ENCODE data around the gene PYGB. TPM values are rescaled to one million over a fixed set of nuclear protein-coding genes. Genes with fewer than 3 reads are reported as not detected.

Gene PYGB
- total RNA-seq, 1 experiment from 2014 or later = 192 TPM

DNA sequence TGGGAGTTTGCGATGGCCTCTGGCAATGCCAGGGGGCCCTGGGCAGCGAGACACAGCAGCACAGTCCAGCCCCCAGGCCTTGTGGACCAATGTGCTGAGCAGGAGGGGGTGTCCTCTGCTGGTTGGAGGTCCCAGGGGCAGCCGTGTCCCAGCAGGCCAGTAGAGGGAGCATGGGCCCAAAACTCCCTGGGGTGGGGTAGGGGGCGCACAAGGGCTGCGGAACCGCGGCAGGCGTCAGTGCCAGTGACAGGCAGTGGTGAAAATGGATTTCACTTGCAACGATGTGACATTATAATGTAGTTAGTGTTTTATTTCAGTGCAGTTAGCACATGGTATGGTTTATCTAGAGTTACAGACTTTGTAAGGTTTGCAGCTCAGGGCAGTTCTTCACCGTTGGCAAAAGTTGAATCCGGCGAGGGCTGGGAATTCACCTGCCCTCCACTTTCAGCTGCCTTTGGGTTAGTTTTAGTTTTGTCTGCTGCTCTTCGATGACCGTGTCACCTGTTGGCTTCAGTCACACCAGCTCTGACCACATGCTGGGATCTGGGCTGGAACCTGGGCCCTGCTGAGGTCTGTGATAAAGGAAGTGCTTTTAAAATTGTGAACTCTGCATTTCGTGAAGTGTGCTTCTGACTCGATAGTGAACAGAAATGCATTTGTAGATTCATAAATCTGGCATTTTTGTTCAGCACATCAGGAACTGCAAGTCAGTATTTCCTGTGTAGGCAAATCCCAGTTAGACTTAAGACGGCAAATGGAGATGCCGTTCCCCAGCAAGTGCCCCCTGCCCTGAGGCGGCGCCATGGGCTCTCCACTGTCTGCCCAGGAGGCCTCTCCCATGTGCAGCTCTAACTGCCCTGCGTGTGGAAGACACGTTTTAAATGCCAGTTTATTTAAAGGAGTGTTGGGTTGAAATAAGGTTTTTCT, 46.8 kb downstream of the PYGB start:
- Histone ChIP-seq H3K36me3 (peaks cover 86% of the 10 kb centered on the region), H3K27ac (no peak overlapping the region), H3K4me1 (replicated peaks) (peaks cover 13% of the 10 kb centered on the region), H3K9me3 (replicated peaks) (no peaks in the 10 kb centered on the region), H3K27me3 (replicated peaks) (no peaks in the 10 kb centered on the region), H3K4me3 (no peak overlapping the region)
- DNase-seq (ENCODE audit: low read depth in 1 of 2, low spot score in 2 of 2) = peak; percentile 69 to 81

DNA sequence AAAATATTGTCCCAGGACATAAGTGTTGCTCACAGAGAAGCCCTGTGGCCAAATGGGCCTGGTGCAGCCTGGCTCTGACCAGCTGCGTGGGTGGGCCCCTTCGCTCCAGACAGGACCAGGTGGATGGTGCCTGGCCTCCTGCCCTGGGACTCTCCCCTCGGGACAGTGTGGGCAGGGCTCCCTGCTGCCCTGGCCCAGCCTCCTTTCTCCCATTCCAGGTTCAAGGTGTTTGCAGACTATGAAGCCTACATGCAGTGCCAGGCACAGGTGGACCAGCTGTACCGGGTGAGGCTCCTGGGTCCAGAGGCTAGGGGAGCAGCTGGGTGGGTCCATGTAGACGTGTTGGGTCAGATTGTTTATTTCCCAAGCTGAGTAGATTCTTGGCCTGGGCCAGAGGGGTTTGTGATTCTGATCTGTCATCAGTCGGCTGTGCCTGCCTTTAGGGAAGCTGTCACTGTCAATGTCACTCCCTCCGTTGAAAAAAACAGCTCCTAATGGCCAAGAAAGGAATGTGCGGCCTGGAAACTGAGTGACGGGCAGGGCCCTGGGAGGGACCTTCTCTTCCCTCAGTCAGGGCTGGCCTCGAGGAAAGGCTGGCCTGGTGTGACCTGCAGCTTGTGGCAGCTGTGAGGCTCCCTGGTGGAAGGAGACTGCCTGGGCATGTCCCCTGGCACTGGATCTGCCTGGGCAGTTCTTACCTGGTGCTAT, 47.7 kb downstream of the PYGB start:
- Histone ChIP-seq H3K4me3 (no peak overlapping the region), H3K36me3 (peaks cover 83% of the 10 kb centered on the region), H3K4me1 (replicated peaks) (peaks cover 21% of the 10 kb centered on the region), H3K9me3 (replicated peaks) (no peaks in the 10 kb centered on the region), H3K27me3 (replicated peaks) (no peaks in the 10 kb centered on the region), H3K27ac (no peak overlapping the region)
- DNase-seq (ENCODE audit: low read depth in 1 of 2, low spot score in 2 of 2) = no peak

DNA sequence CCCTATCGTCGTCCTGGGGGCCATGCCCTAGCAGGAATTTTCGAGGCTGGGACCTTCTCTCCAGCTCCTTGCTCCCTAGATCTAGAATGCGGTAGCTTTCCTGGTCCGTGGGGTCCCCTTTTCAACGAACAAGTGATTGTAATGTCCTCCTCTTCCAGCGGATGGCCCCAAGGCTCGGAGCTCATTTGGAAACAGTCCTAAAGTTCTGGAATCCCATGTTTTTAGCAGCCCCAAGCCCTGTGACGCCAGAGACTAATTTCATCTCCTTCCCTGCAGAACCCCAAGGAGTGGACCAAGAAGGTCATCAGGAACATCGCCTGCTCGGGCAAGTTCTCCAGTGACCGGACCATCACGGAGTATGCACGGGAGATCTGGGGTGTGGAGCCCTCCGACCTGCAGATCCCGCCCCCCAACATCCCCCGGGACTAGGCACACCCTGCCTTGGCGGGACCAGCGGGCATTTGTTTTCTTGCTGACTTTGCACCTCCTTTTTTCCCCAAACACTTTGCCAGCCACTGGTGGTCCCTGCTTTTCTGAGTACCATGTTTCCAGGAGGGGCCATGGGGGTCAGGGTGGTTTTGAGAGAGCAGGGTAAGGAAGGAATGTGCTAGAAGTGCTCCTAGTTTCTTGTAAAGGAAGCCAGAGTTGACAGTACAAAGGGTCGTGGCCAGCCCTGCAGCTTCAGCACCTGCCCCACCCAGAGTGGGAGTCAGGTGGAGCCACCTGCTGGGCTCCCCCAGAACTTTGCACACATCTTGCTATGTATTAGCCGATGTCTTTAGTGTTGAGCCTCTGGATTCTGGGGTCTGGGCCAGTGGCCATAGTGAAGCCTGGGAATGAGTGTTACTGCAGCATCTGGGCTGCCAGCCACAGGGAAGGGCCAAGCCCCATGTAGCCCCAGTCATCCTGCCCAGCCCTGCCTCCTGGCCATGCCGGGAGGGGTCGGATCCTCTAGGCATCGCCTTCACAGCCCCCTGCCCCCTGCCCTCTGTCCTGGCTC, 48.5 kb downstream of the PYGB start:
- Histone ChIP-seq H3K4me1 (replicated peaks) (peaks cover 23% of the 10 kb centered on the region), H3K27me3 (replicated peaks) (no peaks in the 10 kb centered on the region), H3K4me3 (no peak overlapping the region), H3K27ac (no peak overlapping the region), H3K9me3 (replicated peaks) (no peaks in the 10 kb centered on the region), H3K36me3 (peaks cover 83% of the 10 kb centered on the region)
- DNase-seq (ENCODE audit: low read depth in 1 of 2, low spot score in 2 of 2) = no peak

DNA sequence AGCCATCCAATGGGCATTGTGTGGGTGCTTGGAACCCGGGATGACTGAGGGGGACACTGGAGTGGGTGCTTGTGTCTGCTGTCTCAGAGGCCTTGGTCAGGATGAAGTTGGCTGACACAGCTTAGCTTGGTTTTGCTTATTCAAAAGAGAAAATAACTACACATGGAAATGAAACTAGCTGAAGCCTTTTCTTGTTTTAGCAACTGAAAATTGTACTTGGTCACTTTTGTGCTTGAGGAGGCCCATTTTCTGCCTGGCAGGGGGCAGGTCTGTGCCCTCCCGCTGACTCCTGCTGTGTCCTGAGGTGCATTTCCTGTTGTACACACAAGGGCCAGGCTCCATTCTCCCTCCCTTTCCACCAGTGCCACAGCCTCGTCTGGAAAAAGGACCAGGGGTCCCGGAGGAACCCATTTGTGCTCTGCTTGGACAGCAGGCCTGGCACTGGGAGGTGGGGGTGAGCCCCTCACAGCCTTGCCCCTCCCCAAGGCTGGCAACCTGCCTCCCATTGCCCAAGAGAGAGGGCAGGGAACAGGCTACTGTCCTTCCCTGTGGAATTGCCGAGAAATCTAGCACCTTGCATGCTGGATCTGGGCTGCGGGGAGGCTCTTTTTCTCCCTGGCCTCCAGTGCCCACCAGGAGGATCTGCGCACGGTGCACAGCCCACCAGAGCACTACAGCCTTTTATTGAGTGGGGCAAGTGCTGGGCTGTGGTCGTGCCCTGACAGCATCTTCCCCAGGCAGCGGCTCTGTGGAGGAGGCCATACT, 49.4 kb downstream of the PYGB start:
- Histone ChIP-seq H3K4me1 (replicated peaks) (peaks cover 23% of the 10 kb centered on the region), H3K9me3 (replicated peaks) (no peaks in the 10 kb centered on the region), H3K27me3 (replicated peaks) (no peaks in the 10 kb centered on the region), H3K36me3 (peaks cover 83% of the 10 kb centered on the region), H3K4me3 (no peak overlapping the region), H3K27ac (no peak overlapping the region)
- no peak for DNase-seq (ENCODE audit: low read depth in 1 of 2, low spot score in 2 of 2)

DNA sequence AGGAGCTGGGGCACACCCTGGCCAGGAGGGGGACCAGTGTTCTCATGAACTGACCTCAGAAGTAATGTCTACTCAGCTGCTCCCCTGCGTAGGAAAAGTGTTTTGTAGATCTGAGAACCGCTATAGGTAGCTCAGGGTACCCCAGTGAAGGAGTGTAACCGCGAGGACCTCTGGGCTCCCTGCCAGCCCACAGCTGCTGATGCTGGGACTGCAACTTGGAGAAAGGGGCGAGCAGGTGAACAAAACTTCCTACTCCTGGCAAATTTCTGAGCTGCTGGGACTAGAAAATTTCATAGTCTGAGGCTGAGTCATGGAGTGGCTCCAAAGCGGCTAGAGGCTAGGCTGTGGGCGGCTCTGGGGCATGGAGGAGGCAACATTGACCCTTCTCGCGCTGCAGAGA, 51.9 kb downstream of the PYGB start:
- H3K9me3 ChIP-seq (replicated peaks) = no peaks in the 10 kb centered on the region
- H3K27me3 ChIP-seq (replicated peaks) = no peaks in the 10 kb centered on the region
- peak overlapping the region; percentile 19 for H3K27ac ChIP-seq
- H3K4me3 ChIP-seq = no peak overlapping the region
- DNase-seq (ENCODE audit: low read depth in 1 of 2, low spot score in 2 of 2) = peak in 1 of 2 experiments; percentile 49
- H3K36me3 ChIP-seq = peaks cover 92% of the 10 kb centered on the region
- H3K4me1 ChIP-seq (replicated peaks) = peaks cover 23% of the 10 kb centered on the region

DNA sequence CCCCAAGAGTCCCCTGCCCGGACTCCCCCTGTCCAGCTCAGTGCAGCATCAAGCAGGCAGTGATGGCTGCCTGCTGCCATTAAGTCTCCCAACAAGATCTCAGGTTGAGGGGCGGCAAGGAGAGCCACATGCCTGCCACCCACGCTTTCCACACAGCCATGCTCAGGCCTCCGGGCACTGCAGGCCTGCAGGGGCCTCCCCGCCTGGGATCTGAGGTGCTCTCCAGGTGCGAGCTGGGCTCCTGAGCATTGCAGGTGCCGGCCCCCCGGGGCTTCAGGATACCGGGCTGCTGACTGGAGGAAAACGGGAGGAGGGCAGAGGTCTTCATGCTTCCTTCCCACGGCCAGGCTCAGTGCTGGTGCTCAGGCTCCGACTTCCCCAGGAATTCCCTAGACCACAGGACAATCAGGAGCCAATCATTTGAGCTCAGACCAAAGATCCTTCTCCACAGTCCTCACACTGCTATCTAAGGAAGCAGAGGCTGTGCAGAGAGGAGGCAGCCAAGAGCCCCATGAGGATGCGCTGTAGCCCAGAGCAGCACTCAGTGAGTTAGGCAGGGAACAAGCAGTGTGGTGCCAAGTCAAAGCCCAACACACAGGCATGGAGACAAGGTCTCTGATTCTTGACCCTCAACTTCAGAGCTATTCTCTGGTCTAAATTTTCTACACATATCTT, 52.7 kb downstream of the PYGB start:
- DNase-seq (ENCODE audit: low read depth in 1 of 2, low spot score in 2 of 2) = no peak
- peaks cover 17% of the 10 kb centered on the region for H3K4me1 ChIP-seq (replicated peaks)
- peaks cover 88% of the 10 kb centered on the region for H3K36me3 ChIP-seq
- H3K4me3 ChIP-seq = no peak overlapping the region
- peak overlapping the region; percentile 19; the same call in 1 of the 2 replicates for H3K27ac ChIP-seq
- H3K27me3 ChIP-seq (replicated peaks) = no peaks in the 10 kb centered on the region
- no peaks in the 10 kb centered on the region for H3K9me3 ChIP-seq (replicated peaks)

DNA sequence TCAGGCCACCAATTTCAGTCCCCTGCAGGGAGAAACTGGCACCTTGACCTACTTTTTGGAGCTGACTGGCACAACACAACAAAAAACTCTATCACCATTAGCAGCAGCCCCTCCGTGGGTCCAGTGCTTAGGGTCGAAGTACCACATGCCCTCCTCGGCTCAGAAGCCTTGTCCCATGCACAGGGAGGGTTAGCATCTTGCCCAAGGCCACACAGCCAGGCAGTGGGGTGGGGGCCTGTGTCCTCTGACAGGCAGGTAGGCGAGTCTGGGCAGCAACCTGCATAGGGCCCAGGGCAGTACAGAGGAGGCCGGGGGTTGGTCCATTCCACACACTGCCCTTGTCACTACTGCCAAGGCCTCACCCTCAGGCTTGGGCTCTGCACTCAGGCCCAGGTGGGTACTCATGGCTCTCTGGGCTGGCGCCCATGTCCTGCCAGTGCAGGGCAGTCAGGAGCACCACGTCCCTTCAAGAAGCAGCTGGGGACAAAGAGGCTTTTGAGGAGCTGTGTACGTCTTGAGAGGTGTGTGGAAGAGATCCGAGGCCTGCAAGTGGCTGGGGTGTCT, 53.6 kb downstream of the PYGB start:
- Histone ChIP-seq H3K36me3 (peaks cover 85% of the 10 kb centered on the region), H3K27ac (no peak overlapping the region), H3K9me3 (replicated peaks) (no peaks in the 10 kb centered on the region), H3K4me1 (replicated peaks) (peaks cover 13% of the 10 kb centered on the region), H3K27me3 (replicated peaks) (no peaks in the 10 kb centered on the region), H3K4me3 (no peak overlapping the region)
- no peak for DNase-seq (ENCODE audit: low read depth in 1 of 2, low spot score in 2 of 2)

DNA sequence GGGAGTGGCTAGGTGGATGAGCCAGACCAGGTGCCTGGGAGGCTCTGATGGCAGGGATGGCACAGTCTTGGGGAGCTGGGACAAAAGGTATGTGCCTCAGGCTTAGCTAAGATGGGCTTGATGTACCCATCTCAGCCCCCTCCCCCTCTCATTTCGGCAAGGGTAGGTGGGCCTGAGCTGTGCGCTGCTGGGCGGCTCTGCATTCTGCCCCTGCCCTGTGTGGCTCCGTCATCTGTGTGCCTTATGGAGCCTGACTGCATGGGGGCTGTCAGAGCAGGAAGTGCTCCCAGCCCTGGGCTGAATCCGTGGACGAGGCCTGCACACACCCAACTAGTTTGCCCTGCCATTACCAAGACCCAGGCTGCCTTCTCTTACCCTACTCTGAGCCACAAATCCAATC, 54.7 kb downstream of the PYGB start:
- no peaks in the 10 kb centered on the region for H3K27me3 ChIP-seq (replicated peaks)
- no peaks in the 10 kb centered on the region for H3K9me3 ChIP-seq (replicated peaks)
- DNase-seq (ENCODE audit: low read depth in 1 of 2, low spot score in 2 of 2) = no peak
- H3K4me3 ChIP-seq = no peak overlapping the region
- peaks cover 85% of the 10 kb centered on the region for H3K36me3 ChIP-seq
- peaks cover 13% of the 10 kb centered on the region for H3K4me1 ChIP-seq (replicated peaks)
- no peak overlapping the region for H3K27ac ChIP-seq

DNA sequence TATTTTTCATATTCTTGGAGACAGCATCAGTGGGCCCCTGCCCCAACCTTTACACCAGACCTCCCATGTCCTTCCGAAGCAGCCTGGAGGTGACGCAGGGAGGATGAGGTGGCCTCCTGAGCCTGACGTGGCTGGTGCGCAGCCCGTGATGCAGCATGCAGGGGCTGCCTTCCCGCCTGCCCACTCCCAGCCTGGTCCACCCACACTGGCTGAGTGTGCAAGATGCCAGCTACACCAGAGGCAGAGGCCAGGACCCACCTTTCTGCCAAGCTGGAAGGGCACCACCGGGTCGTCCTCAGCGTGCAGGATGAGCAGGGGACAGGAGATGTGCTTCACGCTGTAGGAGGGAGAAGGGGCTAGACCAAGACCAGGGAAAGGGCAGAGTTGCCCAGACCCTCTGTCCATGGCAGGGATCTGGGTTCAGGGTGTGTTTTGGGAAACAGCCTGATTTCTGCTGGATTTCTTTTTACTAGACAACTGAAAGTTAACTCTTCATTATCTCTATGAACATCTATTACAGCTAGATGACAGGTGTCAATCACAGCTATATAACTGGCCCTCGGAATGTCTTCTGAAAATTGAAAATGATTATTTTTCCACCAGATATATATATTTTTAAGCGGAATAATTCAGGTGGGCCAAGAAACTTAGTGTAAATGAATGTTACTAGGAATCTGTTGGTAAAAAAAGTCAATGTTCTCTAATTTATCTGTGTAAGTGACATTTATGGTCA, 55.6 kb downstream of the PYGB start:
- Histone ChIP-seq H3K4me3 (no peak overlapping the region), H3K36me3 (peaks cover 82% of the 10 kb centered on the region), H3K27ac (no peak overlapping the region), H3K27me3 (replicated peaks) (no peaks in the 10 kb centered on the region), H3K4me1 (replicated peaks) (peaks cover 19% of the 10 kb centered on the region), H3K9me3 (replicated peaks) (no peaks in the 10 kb centered on the region)
- DNase-seq (ENCODE audit: low read depth in 1 of 2, low spot score in 2 of 2) = no peak

DNA sequence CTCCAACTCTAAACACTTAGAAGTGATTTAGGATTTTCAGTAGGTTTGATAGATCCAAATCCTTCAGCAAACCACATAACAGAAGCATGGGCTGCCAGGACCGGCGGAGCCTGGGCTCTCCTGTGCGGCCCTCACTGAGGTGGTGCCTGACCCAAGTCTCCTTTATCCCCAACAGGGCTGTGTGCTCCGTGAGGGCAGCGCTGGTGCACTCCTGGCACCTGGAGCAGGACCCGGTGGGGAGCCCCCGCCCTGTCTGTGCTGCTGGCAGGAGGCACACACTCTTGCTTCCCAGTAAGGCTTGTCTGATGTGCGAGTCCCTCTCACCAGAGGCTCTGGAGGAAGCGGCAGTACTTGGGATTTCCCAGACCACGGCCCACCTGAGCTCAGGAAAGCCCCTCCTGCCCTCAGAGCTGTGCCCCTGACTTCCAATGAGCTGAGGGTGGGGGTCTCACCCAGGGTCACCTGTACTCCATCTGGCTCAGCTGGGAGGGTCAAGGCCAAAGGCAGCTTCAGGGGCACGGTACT, 56.2 kb downstream of the PYGB start:
- Histone ChIP-seq H3K4me1 (replicated peaks) (peaks cover 26% of the 10 kb centered on the region), H3K27ac (no peak overlapping the region), H3K9me3 (replicated peaks) (no peaks in the 10 kb centered on the region), H3K4me3 (no peak overlapping the region), H3K36me3 (peaks cover 79% of the 10 kb centered on the region), H3K27me3 (replicated peaks) (no peaks in the 10 kb centered on the region)
- no peak for DNase-seq (ENCODE audit: low read depth in 1 of 2, low spot score in 2 of 2)

DNA sequence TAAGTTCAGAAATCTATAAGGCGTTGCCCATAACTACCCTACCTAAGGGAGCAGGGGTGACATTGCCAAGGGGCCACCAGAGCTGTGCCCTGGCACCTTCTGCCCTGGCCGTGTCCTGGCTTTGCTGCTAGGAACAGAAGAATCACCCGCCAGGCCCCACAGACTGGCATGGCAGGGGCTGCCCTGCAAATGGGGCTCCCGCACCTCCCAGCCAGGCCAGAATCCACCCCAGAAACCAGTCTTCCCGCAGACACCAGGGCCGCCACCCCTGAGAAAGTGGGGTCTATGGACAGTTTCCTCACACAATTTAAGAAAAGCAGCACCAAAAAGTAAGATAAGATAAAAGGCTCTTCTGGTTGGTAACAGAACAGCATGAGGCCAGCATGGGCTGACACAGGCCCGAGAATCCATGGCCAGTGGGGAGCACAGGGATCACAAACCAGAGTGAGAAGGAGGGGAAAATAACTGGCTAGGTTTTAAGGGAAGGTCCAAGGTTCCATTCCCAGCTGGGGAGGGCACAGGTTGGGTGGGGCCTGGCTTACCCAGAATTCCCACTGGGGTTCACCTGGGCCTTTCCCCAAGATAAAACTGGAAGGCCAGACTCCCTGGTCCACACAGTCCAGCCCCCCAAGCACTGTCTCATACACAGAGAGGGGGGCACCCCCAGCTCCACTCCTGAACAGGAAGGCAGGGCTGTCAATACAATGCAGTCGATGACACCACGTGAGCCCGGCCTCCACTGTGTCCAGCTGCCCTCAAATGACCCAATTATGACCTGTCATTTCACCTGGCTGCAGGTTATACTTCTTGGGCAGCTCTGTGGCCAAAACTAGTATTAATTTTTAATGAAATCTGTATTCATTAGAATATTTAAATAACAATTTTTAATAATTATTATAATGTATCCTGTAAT, 59.4 kb downstream of the PYGB start:
- no peaks in the 10 kb centered on the region for H3K9me3 ChIP-seq (replicated peaks)
- no peaks in the 10 kb centered on the region for H3K27me3 ChIP-seq (replicated peaks)
- no peak for DNase-seq (ENCODE audit: low read depth in 1 of 2, low spot score in 2 of 2)
- H3K36me3 ChIP-seq = peaks cover 55% of the 10 kb centered on the region
- peaks cover 44% of the 10 kb centered on the region for H3K4me1 ChIP-seq (replicated peaks)
- no peak overlapping the region for H3K4me3 ChIP-seq
- no peak overlapping the region; the same call in 1 of the 2 replicates for H3K27ac ChIP-seq

Measured in SJSA1 (cell line).